Measurements from ENCODE around the gene SPATA4. TPM values are rescaled to one million over a fixed set of nuclear protein-coding genes. Genes with fewer than 3 reads are reported as not detected.

SPATA4 gene
- 1 to 10 TPM in 1 of 4 donors, under 1 TPM in 2, not detected in 1; 0.33 to 1.0 (median 0.83) TPM for total RNA-seq

- TF ChIP-seq, protein P1, sequence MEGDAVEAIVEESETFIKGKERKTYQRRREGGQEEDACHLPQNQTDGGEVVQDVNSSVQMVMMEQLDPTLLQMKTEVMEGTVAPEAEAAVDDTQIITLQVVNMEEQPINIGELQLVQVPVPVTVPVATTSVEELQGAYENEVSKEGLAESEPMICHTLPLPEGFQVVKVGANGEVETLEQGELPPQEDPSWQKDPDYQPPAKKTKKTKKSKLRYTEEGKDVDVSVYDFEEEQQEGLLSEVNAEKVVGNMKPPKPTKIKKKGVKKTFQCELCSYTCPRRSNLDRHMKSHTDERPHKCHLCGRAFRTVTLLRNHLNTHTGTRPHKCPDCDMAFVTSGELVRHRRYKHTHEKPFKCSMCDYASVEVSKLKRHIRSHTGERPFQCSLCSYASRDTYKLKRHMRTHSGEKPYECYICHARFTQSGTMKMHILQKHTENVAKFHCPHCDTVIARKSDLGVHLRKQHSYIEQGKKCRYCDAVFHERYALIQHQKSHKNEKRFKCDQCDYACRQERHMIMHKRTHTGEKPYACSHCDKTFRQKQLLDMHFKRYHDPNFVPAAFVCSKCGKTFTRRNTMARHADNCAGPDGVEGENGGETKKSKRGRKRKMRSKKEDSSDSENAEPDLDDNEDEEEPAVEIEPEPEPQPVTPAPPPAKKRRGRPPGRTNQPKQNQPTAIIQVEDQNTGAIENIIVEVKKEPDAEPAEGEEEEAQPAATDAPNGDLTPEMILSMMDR (IDR thresholded peaks at IDR 0.05): no peak
- TF ChIP-seq EP300 (IDR thresholded peaks at IDR 0.05): no peak
- peak; percentile 86 to 87 for TF ChIP-seq POLR2AphosphoS5 (IDR thresholded peaks at IDR 0.05)
- no peak for TF ChIP-seq POLR2A (IDR thresholded peaks at IDR 0.05; ENCODE audit: low read depth)
- intact Hi-C loops (cut with DNase I): no loop called here
- peaks cover 3 to 17% (median 10%) of the 10 kb centered on the region in 4 donors for H3K4me1 ChIP-seq
- H3K4me3 ChIP-seq: peak within 1 kb of the TSS; percentile 61 to 87 (median 68)
- peak; percentile 96 for DNase-seq (ENCODE audit: extremely low spot score)
- peak within 1 kb of the TSS; percentile 75 to 82 (median 80) for H3K27ac ChIP-seq (replicated peaks in 1 of 4)
- under 1% methylated on average over 45 of the region's 45 CpGs for WGBS
- no peaks in the 10 kb centered on the region for H3K27me3 ChIP-seq
- no peaks in the 10 kb centered on the region for H3K36me3 ChIP-seq
- no peaks in the 10 kb centered on the region for H3K9me3 ChIP-seq
Measured at GRCh38 chr4:176195184-176195978, at the start of gene SPATA4. Gene SPATA4 (minus strand): TSS chr4:176195585. CDS start chr4:176195562, 23 bp downstream.

DNA sequence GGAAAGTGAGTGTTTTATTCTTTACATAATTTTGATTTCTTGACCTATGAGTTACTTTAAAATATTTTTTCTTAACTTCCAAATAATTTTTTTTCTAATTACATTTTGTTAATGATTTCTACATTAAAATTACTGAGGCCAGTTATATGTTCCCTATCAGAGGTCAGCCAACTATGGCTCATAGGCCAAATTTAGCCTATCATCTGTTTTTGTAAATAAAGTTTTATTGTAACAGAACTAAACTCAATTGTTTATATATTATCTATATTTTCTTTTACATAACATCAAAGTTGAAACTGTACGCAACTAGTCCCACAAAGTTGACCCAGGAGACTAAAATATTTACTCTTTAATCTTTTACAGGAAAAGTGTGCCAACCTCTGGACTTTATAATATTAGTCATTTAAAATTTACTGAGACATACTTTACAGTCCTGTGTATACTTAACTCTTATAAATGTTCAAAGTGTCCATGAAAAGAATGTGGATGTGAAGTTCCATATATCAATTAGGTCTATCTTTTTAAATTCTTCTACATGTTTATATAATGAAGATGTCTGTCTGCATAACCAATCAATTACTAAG is 47.5 kb upstream of the SPATA4 start:
- Histone ChIP-seq H3K27ac (replicated peaks in 1 of 4) (no peak overlapping the region), H3K4me3 (no peak overlapping the region), H3K27me3 (no peaks in the 10 kb centered on the region), H3K36me3 (no peaks in the 10 kb centered on the region), H3K4me1 (peaks cover 0 to 17% (median 11%) of the 10 kb centered on the region in 4 donors), H3K9me3 (no peaks in the 10 kb centered on the region)
- TF ChIP-seq EP300 (IDR thresholded peaks at IDR 0.05): no peak
- no peak for TF ChIP-seq POLR2AphosphoS5 (IDR thresholded peaks at IDR 0.05)
- TF ChIP-seq, protein P1 (IDR thresholded peaks at IDR 0.05): no peak
- TF ChIP-seq POLR2A (IDR thresholded peaks at IDR 0.05; ENCODE audit: low read depth): no peak
- no peak for DNase-seq (ENCODE audit: extremely low spot score)
- WGBS: 79% methylated on average over 1 of the region's 1 CpG
- intact Hi-C loops (cut with DNase I): no loop called here

DNA sequence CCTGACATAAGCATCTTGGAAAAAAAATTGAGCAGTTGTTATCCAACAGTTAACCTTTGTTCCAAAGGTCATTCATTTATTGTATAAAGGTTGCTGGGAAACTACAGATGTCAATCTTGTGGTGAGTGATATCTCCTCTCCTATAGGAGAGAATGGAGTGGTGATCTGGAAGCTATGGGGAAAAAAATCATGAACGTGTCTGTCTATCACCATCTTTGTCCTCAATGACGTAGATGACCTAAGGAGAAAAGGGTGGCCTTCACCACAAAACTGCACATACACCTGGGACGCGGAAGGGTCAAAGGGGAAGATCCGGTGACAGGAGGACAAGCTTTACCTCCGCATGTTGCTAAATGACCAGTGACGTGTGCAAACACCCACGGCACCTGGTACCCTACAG is 46.3 kb upstream of the SPATA4 start:
- Histone ChIP-seq H3K27me3 (no peaks in the 10 kb centered on the region), H3K4me3 (no peak overlapping the region), H3K4me1 (peaks cover 8 to 28% (median 22%) of the 10 kb centered on the region in 4 donors), H3K36me3 (no peaks in the 10 kb centered on the region), H3K9me3 (no peaks in the 10 kb centered on the region), H3K27ac (replicated peaks in 1 of 4) (peak overlapping the region in 1 of 4 donors; percentile 87)
- WGBS: 93% methylated on average over 8 of the region's 8 CpGs
- DNase-seq (ENCODE audit: extremely low spot score): no peak
- intact Hi-C loops (cut with DNase I): no loop called here
- TF ChIP-seq EP300 (IDR thresholded peaks at IDR 0.05) (no peak), POLR2AphosphoS5 (IDR thresholded peaks at IDR 0.05) (no peak), POLR2A (IDR thresholded peaks at IDR 0.05; ENCODE audit: low read depth) (no peak)
- TF ChIP-seq, protein P1 (IDR thresholded peaks at IDR 0.05): no peak

DNA sequence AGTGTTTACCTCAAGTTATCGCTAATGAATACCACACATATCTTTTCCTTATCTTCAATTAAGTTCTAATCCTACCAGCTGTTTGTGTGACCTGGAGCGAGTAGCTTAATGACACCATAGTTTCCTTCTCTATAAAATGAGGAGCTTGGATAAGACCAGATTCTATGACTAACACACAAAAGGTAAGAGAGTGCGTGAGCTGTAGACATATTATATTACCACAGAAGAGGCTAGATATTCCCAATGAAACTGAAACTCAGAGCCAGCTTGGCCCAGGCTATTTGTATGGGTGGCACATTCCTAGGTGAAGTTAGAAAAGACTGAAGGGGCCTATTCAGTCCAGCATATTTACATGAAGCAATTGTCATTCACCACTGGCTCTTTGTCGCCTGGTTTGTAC is 43.4 kb upstream of the SPATA4 start:
- 58% methylated on average over 4 of the region's 4 CpGs for WGBS
- peak overlapping the region in 1 of 4 donors; percentile 31 for H3K4me3 ChIP-seq
- H3K36me3 ChIP-seq: no peaks in the 10 kb centered on the region
- DNase-seq (ENCODE audit: extremely low spot score): no peak
- TF ChIP-seq POLR2A (IDR thresholded peaks at IDR 0.05; ENCODE audit: low read depth): no peak
- no peak for TF ChIP-seq POLR2AphosphoS5 (IDR thresholded peaks at IDR 0.05)
- TF ChIP-seq EP300 (IDR thresholded peaks at IDR 0.05): no peak
- TF ChIP-seq, protein P1 (IDR thresholded peaks at IDR 0.05): no peak
- peak overlapping the region; percentile 75 to 87 (median 83) for H3K27ac ChIP-seq (replicated peaks in 1 of 4)
- peaks cover 8 to 36% (median 25%) of the 10 kb centered on the region in 4 donors for H3K4me1 ChIP-seq
- intact Hi-C loops (cut with DNase I): no loop called here
- no peaks in the 10 kb centered on the region for H3K27me3 ChIP-seq
- H3K9me3 ChIP-seq: no peaks in the 10 kb centered on the region

All from esophagus muscularis mucosa (tissue), 4 donors.